Lower leg skin (tissue), 4 donors: Measurements from ENCODE around the gene FBXW8. TPM values are rescaled to one million over a fixed set of nuclear protein-coding genes. Genes with fewer than 3 reads are reported as not detected.

Experiments
- DNase-seq, 2 donors: peaks; one replicate each; pipeline ENCODE4 v3.0.0-alpha.2; 2019; ENCODE audit warnings: low spot score in 2 of 2
- H3K4me3 ChIP-seq: fragments of 200-600 bp; sonication (generic); 2 replicates; pipeline ENCODE4 v1.5.1; 2017; ENCODE audit warnings: mild to moderate bottlenecking, low read depth; ENCODE audit not compliant: poor library complexity, severe bottlenecking
- POLR2A ChIP-seq, 2 donors: fragments of 450-650 bp; IDR thresholded peaks; one replicate each; pipeline ENCODE4 v1.6.1; 2016 to 2017; ENCODE audit warnings: antibody characterized with exemption in 2 of 2, mild to moderate bottlenecking in 1 of 2, moderate library complexity in 1 of 2
- WGBS, 2 donors: methylation state at CpG; one replicate each; pipeline ENCODE4 v1.1.5; 2018; 5-methylcytosine and 5-hydroxymethylcytosine counted together
- intact Hi-C: fragments of 100-400 bp; cut with DNase I; formaldehyde crosslinking; loops from one replicate; pipeline ENCODE4 v1.15.0; 2023; ENCODE audit warnings: low total_unique reads
- total RNA-seq, 4 donors: library from RNA; depleted of rRNA; stranded (reverse); fragments of >200 nt; gene quantifications; one replicate each; pipeline ENCODE4 v1.1.0, GENCODE V29; 2016
- TF ChIP-seq, protein P1 (sequence below), 3 donors: fragments of 450-650 bp; IDR thresholded peaks; one replicate each; pipeline ENCODE4 v1.5.1; 2016; ENCODE audit warnings: antibody characterized with exemption in 3 of 3, mild to moderate bottlenecking in 3 of 3, moderate library complexity in 2 of 3

Gene FBXW8
- total RNA-seq, 4 donors from 2014 or later: 8.1 to 17.0 (median 15.8) TPM

GRCh38 chr12:116922194-116922897 is 11.6 kb downstream of the FBXW8 start:
- WGBS, 2 donors: 80 to 91% methylated on average over 2 of the region's 2 CpGs
- intact Hi-C loops: no loop called here
- H3K4me3 ChIP-seq: no peak overlapping the region
- DNase-seq: no peak
- no peak for TF ChIP-seq POLR2A (IDR thresholded peaks at IDR 0.05)

DNA sequence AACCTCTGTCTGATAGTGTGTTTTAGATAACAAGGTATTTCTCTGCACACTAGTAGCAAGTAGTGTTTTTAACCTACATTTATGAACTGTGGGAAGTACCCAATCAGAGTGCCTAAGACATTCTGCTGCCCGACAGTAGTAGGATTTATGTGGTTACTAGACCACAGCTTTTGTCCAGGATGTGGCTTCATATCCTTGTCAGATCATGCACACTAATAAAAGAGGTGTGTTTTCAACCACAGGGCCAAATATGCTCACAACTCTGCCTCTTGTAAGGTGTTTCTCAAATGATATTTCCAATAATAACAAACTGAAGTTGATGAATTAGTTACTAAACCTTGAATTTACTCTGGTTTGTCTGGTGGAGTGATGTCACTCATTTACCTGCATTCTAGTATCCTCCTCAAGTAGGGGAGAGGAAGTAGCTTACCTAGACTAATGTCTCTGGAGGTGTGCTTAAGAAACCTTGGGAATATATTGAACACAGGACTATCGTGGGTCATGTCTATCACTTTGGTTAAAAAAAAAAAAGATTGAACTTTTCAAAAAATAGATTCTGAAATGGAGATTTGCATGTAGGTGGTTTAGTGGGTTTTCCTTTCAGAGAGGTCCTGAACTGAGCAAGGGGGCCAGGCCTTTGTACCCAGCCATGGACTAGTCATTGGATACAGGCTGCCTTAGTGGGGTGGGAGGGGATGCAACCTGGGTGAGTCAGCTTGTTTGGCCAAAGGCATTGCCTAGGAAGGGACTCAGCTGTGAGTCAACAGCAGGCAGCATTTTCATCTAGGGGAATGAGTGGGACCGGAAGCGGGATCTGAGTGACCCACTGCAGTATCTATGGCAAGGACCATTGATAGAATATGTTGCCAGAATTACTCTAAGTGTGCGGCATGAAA is 14.1 kb downstream of the FBXW8 start:
- DNase-seq: no peak
- intact Hi-C loops: no loop called here
- no peak overlapping the region for H3K4me3 ChIP-seq
- 67 to 89% methylated on average over 5 of the region's 5 CpGs for WGBS, 2 donors
- TF ChIP-seq POLR2A (IDR thresholded peaks at IDR 0.05): no peak

DNA sequence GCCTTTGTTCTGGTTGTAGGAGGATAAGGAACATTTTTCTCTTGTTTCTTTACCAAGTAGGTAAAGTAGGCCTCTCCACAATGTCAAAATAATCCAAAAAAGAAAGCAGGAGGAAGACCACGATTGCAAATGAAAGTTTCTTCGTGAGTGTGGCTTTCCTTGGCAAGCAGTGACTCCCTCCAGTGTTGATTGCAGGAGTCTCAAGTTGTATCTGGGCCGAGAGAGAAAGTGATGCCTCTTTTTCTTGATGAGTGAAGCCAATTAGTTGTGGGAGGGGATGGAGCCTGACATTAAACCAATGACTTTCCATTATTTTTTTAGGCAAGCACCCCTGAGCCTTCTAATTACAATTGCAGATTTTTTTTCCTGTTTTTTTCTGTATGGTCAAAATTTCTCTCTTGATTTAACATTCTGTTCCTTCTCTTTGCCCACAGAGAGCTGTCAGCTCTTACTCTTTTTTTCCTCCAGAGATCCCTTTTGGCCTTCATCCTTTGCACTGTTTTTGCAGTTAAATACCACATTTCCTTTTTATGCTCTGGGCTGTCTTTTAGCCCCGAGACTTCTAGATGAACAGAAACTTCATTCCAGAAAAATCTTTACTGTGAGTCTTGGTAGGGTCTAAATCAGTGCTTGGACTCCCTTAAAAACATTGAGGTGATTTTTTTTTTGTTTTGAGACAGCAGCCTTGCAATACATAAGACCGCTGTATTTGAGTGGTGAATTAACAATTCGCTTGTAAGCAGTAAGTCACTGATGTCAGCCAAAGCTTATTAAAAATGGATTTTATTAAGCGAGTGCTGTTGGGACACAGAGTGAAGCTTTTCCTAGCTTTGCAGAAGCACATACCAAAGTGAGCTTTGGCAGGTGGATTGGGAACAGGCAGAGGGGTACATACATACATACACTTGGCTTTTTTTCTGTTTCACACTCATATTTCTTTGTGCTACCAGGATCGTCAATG is 15.8 kb downstream of the FBXW8 start:
- TF ChIP-seq, protein P1, sequence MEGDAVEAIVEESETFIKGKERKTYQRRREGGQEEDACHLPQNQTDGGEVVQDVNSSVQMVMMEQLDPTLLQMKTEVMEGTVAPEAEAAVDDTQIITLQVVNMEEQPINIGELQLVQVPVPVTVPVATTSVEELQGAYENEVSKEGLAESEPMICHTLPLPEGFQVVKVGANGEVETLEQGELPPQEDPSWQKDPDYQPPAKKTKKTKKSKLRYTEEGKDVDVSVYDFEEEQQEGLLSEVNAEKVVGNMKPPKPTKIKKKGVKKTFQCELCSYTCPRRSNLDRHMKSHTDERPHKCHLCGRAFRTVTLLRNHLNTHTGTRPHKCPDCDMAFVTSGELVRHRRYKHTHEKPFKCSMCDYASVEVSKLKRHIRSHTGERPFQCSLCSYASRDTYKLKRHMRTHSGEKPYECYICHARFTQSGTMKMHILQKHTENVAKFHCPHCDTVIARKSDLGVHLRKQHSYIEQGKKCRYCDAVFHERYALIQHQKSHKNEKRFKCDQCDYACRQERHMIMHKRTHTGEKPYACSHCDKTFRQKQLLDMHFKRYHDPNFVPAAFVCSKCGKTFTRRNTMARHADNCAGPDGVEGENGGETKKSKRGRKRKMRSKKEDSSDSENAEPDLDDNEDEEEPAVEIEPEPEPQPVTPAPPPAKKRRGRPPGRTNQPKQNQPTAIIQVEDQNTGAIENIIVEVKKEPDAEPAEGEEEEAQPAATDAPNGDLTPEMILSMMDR (IDR thresholded peaks at IDR 0.05): no peak
- TF ChIP-seq POLR2A (IDR thresholded peaks at IDR 0.05): no peak
- no peak overlapping the region for H3K4me3 ChIP-seq
- WGBS, 2 donors: 77 to 78% methylated on average over 8 of the region's 8 CpGs
- no peak for DNase-seq
- intact Hi-C loops: no loop called here

- no peak overlapping the region for H3K4me3 ChIP-seq
- DNase-seq: no peak
- TF ChIP-seq, protein P1 (IDR thresholded peaks at IDR 0.05): no peak
- no peak for TF ChIP-seq POLR2A (IDR thresholded peaks at IDR 0.05)
- intact Hi-C loops: no loop called here
- WGBS, 2 donors: 86 to 93% methylated on average over 9 of the region's 9 CpGs
Measured at GRCh38 chr12:116927244-116927940, 16.6 kb downstream of the FBXW8 start.

- TF ChIP-seq, protein P1 (IDR thresholded peaks at IDR 0.05): no peak
- TF ChIP-seq POLR2A (IDR thresholded peaks at IDR 0.05): no peak
- WGBS, 2 donors: 90 to 95% methylated on average over 5 of the region's 5 CpGs
- H3K4me3 ChIP-seq: no peak overlapping the region
- intact Hi-C loops: no loop called here
- DNase-seq: no peak
Measured at GRCh38 chr12:116928504-116928903, 17.8 kb downstream of the FBXW8 start.

DNA sequence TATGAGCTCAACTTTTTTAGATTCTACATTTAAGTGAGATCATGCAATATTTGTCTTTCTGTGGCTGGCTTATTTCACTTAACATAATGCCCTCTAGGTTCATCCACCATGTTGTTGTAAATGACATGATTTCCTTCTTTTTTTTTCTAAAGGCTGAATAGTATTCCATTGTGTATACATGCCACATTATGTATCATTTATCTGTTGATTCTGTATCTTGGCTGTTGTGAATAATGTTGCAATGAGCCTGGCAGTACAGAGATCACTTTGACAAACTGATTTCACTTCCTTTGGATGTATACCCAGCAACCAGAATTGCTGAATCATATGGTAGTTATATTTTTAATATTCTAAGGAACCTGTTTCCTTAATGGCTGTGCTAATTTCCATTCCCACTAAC is 19.1 kb downstream of the FBXW8 start:
- intact Hi-C loops: no loop called here
- TF ChIP-seq, protein P1 (IDR thresholded peaks at IDR 0.05): no peak
- no peak for TF ChIP-seq POLR2A (IDR thresholded peaks at IDR 0.05)
- H3K4me3 ChIP-seq: no peak overlapping the region
- no peak for DNase-seq
